Measurements from ENCODE around the gene IL34. TPM values are rescaled to one million over a fixed set of nuclear protein-coding genes. Genes with fewer than 3 reads are reported as not detected.

The IL34 gene
- polyA plus RNA-seq, 1 donor from 2014 or later = 3.0 TPM

GRCh38 chr16:70656712-70657263 lies 10.4 kb downstream of the IL34 start:
- Histone ChIP-seq H2AFZ (ENCODE audit: low read depth, low read length) (no peak overlapping the region), H3K79me2 (replicated peaks; ENCODE audit: insufficient read depth, low read length) (no peaks in the 10 kb centered on the region), H3K27me3 (ENCODE audit: insufficient read depth, low read depth, low read length) (no peaks in the 10 kb centered on the region), H3K9ac (ENCODE audit: low read length) (no peak overlapping the region), H3K9me3 (ENCODE audit: low read length) (no peaks in the 10 kb centered on the region), H3K4me2 (ENCODE audit: low read length) (no peak overlapping the region), H3K27ac (ENCODE audit: low read length) (no peak overlapping the region), H3F3A (ENCODE audit: insufficient read depth, low read length, poor library complexity, severe bottlenecking) (no peaks in the 10 kb centered on the region), H4K20me1 (ENCODE audit: insufficient read depth) (no peaks in the 10 kb centered on the region), H3K36me3 (ENCODE audit: insufficient read depth, low read length) (no peaks in the 10 kb centered on the region), H3K9me2 (ENCODE audit: insufficient read depth, low read length) (no peaks in the 10 kb centered on the region), H3K4me3 (ENCODE audit: low read length) (no peak overlapping the region)
- no peak for TF ChIP-seq RAD21 (conservative IDR thresholded peaks at IDR 0.05)

- no peak overlapping the region for H3K4me3 ChIP-seq (ENCODE audit: low read length)
- H3K27ac ChIP-seq (ENCODE audit: low read length) = no peak overlapping the region
- no peaks in the 10 kb centered on the region for H3K9me2 ChIP-seq (ENCODE audit: insufficient read depth, low read length)
- no peaks in the 10 kb centered on the region for H3F3A ChIP-seq (ENCODE audit: insufficient read depth, low read length, poor library complexity, severe bottlenecking)
- no peak overlapping the region for H3K9ac ChIP-seq (ENCODE audit: low read length)
- no peaks in the 10 kb centered on the region for H3K79me2 ChIP-seq (replicated peaks; ENCODE audit: insufficient read depth, low read length)
- no peak overlapping the region for H3K4me2 ChIP-seq (ENCODE audit: low read length)
- no peaks in the 10 kb centered on the region for H3K27me3 ChIP-seq (ENCODE audit: insufficient read depth, low read depth, low read length)
- no peaks in the 10 kb centered on the region for H3K36me3 ChIP-seq (ENCODE audit: insufficient read depth, low read length)
- no peaks in the 10 kb centered on the region for H3K9me3 ChIP-seq (ENCODE audit: low read length)
- no peaks in the 10 kb centered on the region for H4K20me1 ChIP-seq (ENCODE audit: insufficient read depth)
- H2AFZ ChIP-seq (ENCODE audit: low read depth, low read length) = no peak overlapping the region
- TF ChIP-seq TAF1 (IDR thresholded peaks at IDR 0.05; ENCODE audit: low read depth) = no peak
- TF ChIP-seq RAD21 (conservative IDR thresholded peaks at IDR 0.05) = no peak
- no peak for TF ChIP-seq REST (IDR thresholded peaks at IDR 0.05; ENCODE audit: borderline replicate concordance)
- no peak for TF ChIP-seq EP300 (conservative IDR thresholded peaks at IDR 0.05; ENCODE audit: poor library complexity, severe bottlenecking)
- no peak for TF ChIP-seq EZH2 (IDR thresholded peaks at IDR 0.05; ENCODE audit: borderline replicate concordance, insufficient read depth, low read length, poor library complexity, severe bottlenecking)
- TF ChIP-seq POLR2AphosphoS5 (IDR thresholded peaks at IDR 0.05) = no peak
- no peak for TF ChIP-seq CTCF (IDR thresholded peaks at IDR 0.05; ENCODE audit: poor library complexity, severe bottlenecking)
- no peak for TF ChIP-seq MXI1 (conservative IDR thresholded peaks at IDR 0.05; ENCODE audit: poor library complexity, severe bottlenecking)
- TF ChIP-seq SMC3 (conservative IDR thresholded peaks at IDR 0.05; ENCODE audit: poor library complexity) = no peak
Observed at GRCh38 chr16:70657956-70658355, 11.6 kb downstream of the IL34 start.

GRCh38 chr16:70658921-70659320 lies 12.6 kb downstream of the IL34 start:
- no peak overlapping the region for H3K4me3 ChIP-seq (ENCODE audit: low read length)
- H3K9me2 ChIP-seq (ENCODE audit: insufficient read depth, low read length) = no peaks in the 10 kb centered on the region
- no peaks in the 10 kb centered on the region for H3K79me2 ChIP-seq (replicated peaks; ENCODE audit: insufficient read depth, low read length)
- H3K27me3 ChIP-seq (ENCODE audit: insufficient read depth, low read depth, low read length) = no peaks in the 10 kb centered on the region
- TF ChIP-seq POLR2AphosphoS5 (IDR thresholded peaks at IDR 0.05) (no peak), EZH2 (IDR thresholded peaks at IDR 0.05; ENCODE audit: borderline replicate concordance, insufficient read depth, low read length, poor library complexity, severe bottlenecking) (no peak), REST (IDR thresholded peaks at IDR 0.05; ENCODE audit: borderline replicate concordance) (no peak), TAF1 (IDR thresholded peaks at IDR 0.05; ENCODE audit: low read depth) (no peak), MXI1 (conservative IDR thresholded peaks at IDR 0.05; ENCODE audit: poor library complexity, severe bottlenecking) (no peak), EP300 (conservative IDR thresholded peaks at IDR 0.05; ENCODE audit: poor library complexity, severe bottlenecking) (no peak), RAD21 (conservative IDR thresholded peaks at IDR 0.05) (no peak), SMC3 (conservative IDR thresholded peaks at IDR 0.05; ENCODE audit: poor library complexity) (no peak), CTCF (IDR thresholded peaks at IDR 0.05; ENCODE audit: poor library complexity, severe bottlenecking) (no peak)
- H3F3A ChIP-seq (ENCODE audit: insufficient read depth, low read length, poor library complexity, severe bottlenecking) = no peaks in the 10 kb centered on the region
- no peak overlapping the region for H3K4me2 ChIP-seq (ENCODE audit: low read length)
- no peaks in the 10 kb centered on the region for H3K36me3 ChIP-seq (ENCODE audit: insufficient read depth, low read length)
- no peak overlapping the region for H3K9ac ChIP-seq (ENCODE audit: low read length)
- H3K27ac ChIP-seq (ENCODE audit: low read length) = no peak overlapping the region
- no peak overlapping the region for H2AFZ ChIP-seq (ENCODE audit: low read depth, low read length)
- H4K20me1 ChIP-seq (ENCODE audit: insufficient read depth) = no peaks in the 10 kb centered on the region
- H3K9me3 ChIP-seq (ENCODE audit: low read length) = no peaks in the 10 kb centered on the region

Data from neural cell (in vitro differentiated cells).